PFSK-1 (cell line): ENCODE measurements around the gene TNPO3.

Experiments used
- FOXP2 ChIP-seq: optimal IDR thresholded peaks from 2 replicates; pipeline ENCODE3; 2011; ENCODE audit warnings: borderline replicate concordance, control low read depth, inconsistent platforms; ENCODE audit not compliant: insufficient read depth; ENCODE audit errors: extremely low read length, extremely low read depth
- POLR2AphosphoS5 ChIP-seq: IDR thresholded peaks from 2 replicates; pipeline ENCODE4 v1.6.1; 2012; ENCODE audit warnings: low read depth, mild to moderate bottlenecking, control low read depth, low read length, moderate library complexity
- SIN3A ChIP-seq: IDR thresholded peaks from 2 replicates; pipeline ENCODE4 v1.6.1; 2012; ENCODE audit warnings: mild to moderate bottlenecking, low read length, moderate library complexity, borderline replicate concordance; ENCODE audit not compliant: insufficient read depth
- TF ChIP-seq, protein P1 (sequence below), 2 experiments: IDR thresholded peaks; 2 replicates each; pipeline versions ENCODE4 v1.6.1 to v1.8.0; 2011 to 2012; ENCODE audit warnings: low read depth in 2 of 2, low read length in 2 of 2, control low read depth in 1 of 2, inconsistent platforms in 1 of 2, mild to moderate bottlenecking in 1 of 2, moderate library complexity in 1 of 2; ENCODE audit not compliant: insufficient read depth in 1 of 2

DNA sequence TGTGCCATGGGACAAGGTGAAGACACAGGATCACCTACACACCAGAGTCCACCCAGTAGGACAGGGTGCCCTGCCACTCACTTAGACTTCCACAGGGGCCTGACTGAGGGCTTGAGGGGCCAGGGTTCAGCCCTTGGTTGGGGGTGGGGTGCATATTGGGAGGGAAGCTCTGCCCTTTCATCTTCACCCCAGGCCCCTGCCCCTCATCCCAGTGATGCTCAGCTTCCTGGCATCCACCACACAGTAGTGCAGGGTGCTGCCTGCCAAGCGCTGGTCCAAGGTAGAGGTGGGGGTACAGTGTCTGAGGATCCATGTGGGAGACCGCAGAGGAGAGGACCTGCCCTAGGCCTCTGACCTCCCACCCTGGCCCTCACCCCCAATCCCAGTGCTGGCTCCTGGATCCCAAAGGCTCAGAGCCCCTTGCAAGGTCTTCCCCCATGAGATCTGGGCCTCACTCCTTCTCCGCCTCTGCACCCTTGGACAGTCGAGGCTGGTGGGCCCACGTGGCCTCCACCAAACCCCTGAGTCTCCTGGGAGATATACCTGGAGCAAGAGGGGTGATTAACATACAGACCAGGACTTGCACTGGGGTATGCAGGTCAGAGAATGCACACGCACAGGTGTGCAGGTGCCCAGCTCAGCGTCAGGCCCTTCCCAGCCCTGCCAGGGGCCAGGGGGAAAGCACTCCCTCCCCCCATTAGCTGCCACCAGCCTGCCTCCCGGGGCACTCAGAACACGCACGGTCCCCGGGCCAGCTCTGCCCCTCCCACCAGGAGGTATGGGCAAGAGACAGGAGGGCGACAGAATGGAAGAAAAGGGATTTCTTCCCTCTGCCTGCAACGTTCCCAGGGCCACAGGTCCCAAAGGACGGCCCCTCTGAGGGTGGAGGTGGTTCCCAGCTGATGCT is 125.8 kb downstream of the TNPO3 start:
- TF ChIP-seq POLR2AphosphoS5 (no peak), FOXP2 (no peak), SIN3A (no peak)
- TF ChIP-seq, protein P1, sequence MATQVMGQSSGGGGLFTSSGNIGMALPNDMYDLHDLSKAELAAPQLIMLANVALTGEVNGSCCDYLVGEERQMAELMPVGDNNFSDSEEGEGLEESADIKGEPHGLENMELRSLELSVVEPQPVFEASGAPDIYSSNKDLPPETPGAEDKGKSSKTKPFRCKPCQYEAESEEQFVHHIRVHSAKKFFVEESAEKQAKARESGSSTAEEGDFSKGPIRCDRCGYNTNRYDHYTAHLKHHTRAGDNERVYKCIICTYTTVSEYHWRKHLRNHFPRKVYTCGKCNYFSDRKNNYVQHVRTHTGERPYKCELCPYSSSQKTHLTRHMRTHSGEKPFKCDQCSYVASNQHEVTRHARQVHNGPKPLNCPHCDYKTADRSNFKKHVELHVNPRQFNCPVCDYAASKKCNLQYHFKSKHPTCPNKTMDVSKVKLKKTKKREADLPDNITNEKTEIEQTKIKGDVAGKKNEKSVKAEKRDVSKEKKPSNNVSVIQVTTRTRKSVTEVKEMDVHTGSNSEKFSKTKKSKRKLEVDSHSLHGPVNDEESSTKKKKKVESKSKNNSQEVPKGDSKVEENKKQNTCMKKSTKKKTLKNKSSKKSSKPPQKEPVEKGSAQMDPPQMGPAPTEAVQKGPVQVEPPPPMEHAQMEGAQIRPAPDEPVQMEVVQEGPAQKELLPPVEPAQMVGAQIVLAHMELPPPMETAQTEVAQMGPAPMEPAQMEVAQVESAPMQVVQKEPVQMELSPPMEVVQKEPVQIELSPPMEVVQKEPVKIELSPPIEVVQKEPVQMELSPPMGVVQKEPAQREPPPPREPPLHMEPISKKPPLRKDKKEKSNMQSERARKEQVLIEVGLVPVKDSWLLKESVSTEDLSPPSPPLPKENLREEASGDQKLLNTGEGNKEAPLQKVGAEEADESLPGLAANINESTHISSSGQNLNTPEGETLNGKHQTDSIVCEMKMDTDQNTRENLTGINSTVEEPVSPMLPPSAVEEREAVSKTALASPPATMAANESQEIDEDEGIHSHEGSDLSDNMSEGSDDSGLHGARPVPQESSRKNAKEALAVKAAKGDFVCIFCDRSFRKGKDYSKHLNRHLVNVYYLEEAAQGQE (IDR thresholded peaks at IDR 0.05; ENCODE audit: insufficient read depth in 1 of 2, low read depth in 2 of 2, low read length in 2 of 2) = no peak
